Measurements from ENCODE around the gene DENND2D. TPM values are rescaled to one million over a fixed set of nuclear protein-coding genes. Genes with fewer than 3 reads are reported as not detected.

Gene DENND2D
- total and polyA plus RNA-seq, 11 donors: 0.96 to 23.9 (median 1.3) TPM

DNA sequence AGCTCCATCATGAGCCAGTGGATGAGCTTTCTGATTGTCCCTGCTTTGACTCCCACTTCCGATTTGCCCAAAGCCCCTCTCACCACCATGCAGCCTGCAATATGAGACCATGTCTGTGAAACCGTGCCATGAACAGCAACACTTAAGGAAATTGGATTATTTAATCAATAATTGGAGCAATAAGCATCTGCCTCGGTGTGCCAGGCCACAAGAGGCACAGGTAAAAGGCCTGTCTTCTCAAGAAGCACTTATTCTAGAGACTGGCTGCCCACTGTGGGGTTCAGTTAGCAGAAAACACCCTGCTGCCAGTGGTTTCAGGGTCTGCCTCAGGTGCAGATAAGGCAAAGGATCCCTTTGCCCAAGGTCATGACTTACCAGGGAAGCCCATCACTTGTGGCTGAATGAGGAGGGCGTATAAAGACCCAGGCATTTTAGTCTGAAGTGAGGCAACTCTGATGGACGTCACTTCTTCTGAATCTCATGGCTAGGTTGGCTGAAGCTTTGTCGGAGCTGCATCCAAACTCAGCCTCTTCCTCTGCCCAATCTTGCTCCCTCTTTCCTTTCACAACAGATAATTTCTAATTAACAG is 19.9 kb upstream of the DENND2D start:
- ATAC-seq (no peak), DNase-seq (no peak)
- intact Hi-C loops (cut with DNase I): loop anchor here in 9 of 10 donors (5.0 to 10.0 kb wide), 8 partner anchors 112 to 554 kb away; no protein-coding TSS in a partner anchor
- Histone ChIP-seq H3K9me3 (no peaks in the 10 kb centered on the region), H3K36me3 (no peaks in the 10 kb centered on the region), H3K27ac (peak overlapping the region in 1 of 12 donors; percentile 76), H3K27me3 (no peaks in the 10 kb centered on the region), H3K4me1 (peaks cover 0 to 77% (median 0%) of the 10 kb centered on the region in 12 donors), H3K4me3 (no peak overlapping the region)
- no peak for TF ChIP-seq POLR2A (IDR thresholded peaks at IDR 0.05)
- TF ChIP-seq, protein P1, sequence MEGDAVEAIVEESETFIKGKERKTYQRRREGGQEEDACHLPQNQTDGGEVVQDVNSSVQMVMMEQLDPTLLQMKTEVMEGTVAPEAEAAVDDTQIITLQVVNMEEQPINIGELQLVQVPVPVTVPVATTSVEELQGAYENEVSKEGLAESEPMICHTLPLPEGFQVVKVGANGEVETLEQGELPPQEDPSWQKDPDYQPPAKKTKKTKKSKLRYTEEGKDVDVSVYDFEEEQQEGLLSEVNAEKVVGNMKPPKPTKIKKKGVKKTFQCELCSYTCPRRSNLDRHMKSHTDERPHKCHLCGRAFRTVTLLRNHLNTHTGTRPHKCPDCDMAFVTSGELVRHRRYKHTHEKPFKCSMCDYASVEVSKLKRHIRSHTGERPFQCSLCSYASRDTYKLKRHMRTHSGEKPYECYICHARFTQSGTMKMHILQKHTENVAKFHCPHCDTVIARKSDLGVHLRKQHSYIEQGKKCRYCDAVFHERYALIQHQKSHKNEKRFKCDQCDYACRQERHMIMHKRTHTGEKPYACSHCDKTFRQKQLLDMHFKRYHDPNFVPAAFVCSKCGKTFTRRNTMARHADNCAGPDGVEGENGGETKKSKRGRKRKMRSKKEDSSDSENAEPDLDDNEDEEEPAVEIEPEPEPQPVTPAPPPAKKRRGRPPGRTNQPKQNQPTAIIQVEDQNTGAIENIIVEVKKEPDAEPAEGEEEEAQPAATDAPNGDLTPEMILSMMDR (IDR thresholded peaks at IDR 0.05): no peak
- WGBS, 4 donors: 90 to 94% (median 92%) methylated on average over 6 of the region's 6 CpGs

DNA sequence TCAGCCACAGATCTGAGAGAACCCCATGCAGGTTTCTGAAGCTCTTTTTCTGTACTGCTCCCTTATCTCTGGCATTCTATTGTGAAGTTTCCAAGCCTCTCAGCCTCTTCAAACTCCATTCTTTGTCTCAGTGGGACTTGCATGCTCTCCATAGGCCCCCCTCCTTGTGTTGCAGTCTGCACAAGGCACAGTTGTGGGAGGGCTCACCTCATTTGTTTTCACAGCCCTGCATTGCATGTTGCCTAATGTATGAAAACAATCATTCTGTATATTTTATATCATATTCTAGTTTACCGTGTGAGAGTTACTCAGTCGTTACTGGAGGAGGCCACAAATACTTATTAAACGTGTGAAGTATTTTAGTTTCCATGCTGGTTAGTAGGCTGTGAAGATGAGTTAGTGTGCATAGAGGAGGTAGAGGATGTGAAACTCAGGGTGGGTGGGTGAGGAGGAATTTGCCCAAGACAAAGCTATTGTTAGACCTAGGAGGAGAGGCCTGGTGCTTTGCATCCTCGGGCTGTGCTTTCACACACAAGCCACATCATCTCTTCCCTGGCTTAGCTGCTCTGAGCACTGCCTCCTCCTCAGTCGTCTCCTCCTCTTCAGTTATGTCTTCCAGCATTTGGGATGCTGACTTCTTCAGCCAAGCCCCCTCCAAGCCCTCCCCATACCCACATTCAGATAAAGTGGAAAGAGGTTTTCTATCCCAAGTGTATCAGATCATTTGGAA is 19.3 kb upstream of the DENND2D start:
- H3K27me3 ChIP-seq: no peaks in the 10 kb centered on the region
- 48 to 62% (median 54%) methylated on average over 5 of the region's 5 CpGs for WGBS, 4 donors
- peaks cover 0 to 81% (median 0%) of the 10 kb centered on the region in 12 donors for H3K4me1 ChIP-seq
- peak in 2 of 4 donors; percentile 32 to 40 for ATAC-seq
- TF ChIP-seq POLR2A (IDR thresholded peaks at IDR 0.05): no peak
- TF ChIP-seq, protein P1 (IDR thresholded peaks at IDR 0.05): no peak
- intact Hi-C loops (cut with DNase I): loop anchor here in 9 of 10 donors (5.0 to 10.0 kb wide), 8 partner anchors 113 to 555 kb away; no protein-coding TSS in a partner anchor
- no peaks in the 10 kb centered on the region for H3K9me3 ChIP-seq
- DNase-seq: no peak
- H3K27ac ChIP-seq: peak overlapping the region in 1 of 12 donors; percentile 76
- no peaks in the 10 kb centered on the region for H3K36me3 ChIP-seq
- no peak overlapping the region for H3K4me3 ChIP-seq

DNA sequence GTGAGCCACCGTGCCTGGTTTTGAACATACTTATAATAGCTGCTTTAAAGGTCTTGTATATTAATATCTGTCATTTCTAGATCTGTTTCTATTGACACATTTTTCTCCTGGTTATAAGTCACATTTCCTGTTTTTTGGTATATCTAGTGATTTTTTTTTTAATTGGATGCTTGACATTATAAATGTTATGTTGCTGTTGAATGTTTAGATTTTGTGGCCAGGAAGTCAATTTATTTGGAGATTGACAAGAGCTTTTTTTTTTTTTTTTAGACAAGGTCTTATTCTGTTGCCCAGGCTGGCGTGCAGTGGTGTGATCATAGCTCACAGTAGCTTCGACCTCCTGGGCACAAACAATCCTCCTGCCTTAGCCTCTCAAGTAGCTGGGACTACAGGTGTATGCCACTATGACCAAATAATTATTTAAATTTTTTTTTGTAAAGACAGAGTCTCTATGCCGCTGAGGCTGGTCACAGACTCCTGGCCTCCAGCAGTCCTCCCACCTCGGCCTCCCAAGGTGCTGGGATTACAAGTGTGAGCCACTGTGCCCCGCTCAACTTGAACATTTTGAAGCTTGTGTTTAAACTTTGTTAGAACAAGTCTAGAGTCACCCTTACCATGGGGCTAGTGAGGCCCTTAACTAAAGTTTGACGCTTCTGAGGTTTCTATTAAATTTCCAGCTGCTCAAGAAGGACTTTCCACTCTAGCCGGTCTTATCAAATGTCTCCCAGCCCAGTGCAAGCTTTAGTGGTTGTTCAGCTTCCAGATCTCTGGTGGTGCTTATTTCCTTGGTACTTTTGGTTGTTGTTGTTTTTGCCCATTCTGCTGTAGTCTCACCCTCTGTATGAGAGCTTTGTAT is 18.5 kb upstream of the DENND2D start:
- 87 to 90% (median 89%) methylated on average over 8 of the region's 8 CpGs for WGBS, 4 donors

More for the DNA sequence above, 18.5 kb upstream of the DENND2D start:
- H3K4me1 ChIP-seq: peaks cover 0 to 89% (median 0%) of the 10 kb centered on the region in 12 donors
- H3K36me3 ChIP-seq: no peaks in the 10 kb centered on the region
- H3K9me3 ChIP-seq: no peaks in the 10 kb centered on the region
- no peak for ATAC-seq
- TF ChIP-seq, protein P1 (IDR thresholded peaks at IDR 0.05): no peak
- TF ChIP-seq POLR2A (IDR thresholded peaks at IDR 0.05): no peak
- H3K27me3 ChIP-seq: no peaks in the 10 kb centered on the region
- intact Hi-C loops (cut with DNase I): no loop called here
- DNase-seq: no peak
- H3K4me3 ChIP-seq: no peak overlapping the region
- peak overlapping the region in 1 of 12 donors; percentile 76 for H3K27ac ChIP-seq
